PC-9 (cell line): ENCODE data around the gene TCF3.

Experiments
- EZH2 ChIP-seq: fragments of 200-600 bp; sonication (generic); IDR thresholded peaks from 2 replicates; pipeline ENCODE4 v1.8.0; 2017; ENCODE audit warnings: antibody characterized with exemption, low read depth
- TF ChIP-seq, protein P1 (sequence below): fragments of 200-600 bp; sonication (generic); conservative IDR thresholded peaks from 2 replicates; pipeline ENCODE4 v1.6.1; 2017; ENCODE audit warnings: mixed run types, antibody characterized with exemption, mild to moderate bottlenecking, moderate library complexity

DNA sequence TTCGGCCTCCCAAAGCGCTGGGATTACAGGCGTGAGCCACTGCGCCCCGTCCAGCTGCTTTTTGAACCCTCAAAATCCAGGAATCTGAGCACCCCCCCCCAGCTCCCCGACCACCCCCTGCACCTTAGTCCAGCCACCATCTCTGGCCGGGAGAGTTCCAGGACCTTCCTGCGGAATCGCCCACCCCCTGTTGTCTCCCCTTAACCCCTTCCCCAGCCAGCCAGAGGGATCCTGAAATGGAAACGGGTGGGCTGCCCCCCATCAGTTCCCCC, 59.0 kb downstream of the TCF3 start:
- TF ChIP-seq, protein P1, sequence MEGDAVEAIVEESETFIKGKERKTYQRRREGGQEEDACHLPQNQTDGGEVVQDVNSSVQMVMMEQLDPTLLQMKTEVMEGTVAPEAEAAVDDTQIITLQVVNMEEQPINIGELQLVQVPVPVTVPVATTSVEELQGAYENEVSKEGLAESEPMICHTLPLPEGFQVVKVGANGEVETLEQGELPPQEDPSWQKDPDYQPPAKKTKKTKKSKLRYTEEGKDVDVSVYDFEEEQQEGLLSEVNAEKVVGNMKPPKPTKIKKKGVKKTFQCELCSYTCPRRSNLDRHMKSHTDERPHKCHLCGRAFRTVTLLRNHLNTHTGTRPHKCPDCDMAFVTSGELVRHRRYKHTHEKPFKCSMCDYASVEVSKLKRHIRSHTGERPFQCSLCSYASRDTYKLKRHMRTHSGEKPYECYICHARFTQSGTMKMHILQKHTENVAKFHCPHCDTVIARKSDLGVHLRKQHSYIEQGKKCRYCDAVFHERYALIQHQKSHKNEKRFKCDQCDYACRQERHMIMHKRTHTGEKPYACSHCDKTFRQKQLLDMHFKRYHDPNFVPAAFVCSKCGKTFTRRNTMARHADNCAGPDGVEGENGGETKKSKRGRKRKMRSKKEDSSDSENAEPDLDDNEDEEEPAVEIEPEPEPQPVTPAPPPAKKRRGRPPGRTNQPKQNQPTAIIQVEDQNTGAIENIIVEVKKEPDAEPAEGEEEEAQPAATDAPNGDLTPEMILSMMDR = no peak
- TF ChIP-seq EZH2 = no peak
